IMR-90 (cell line): ENCODE data around the gene PODXL2. TPM values are rescaled to one million over a fixed set of nuclear protein-coding genes. Genes with fewer than 3 reads are reported as not detected.

Experiments used
- ATAC-seq: fragments of 200-7000 bp; cut with Tn5 transposase; 2 replicates; pipeline ENCODE4 v1.9.1; 2020; ENCODE audit warnings: low read depth, mild to moderate bottlenecking, moderate library complexity
- BruUV-seq: library from RNA; stranded (reverse); fragments of 400-500 nt; replicated peaks from 2 replicates; lab custom pipeline; 2021; lab: Mats Ljungman, UMichigan
- CTCF ChIA-PET: fragments of 300-600 bp; formaldehyde crosslinking; extraction: SDS; loops from one replicate; lab custom pipeline; 2021; ENCODE audit warnings: antibody characterized with exemption; lab: Yijun Ruan, JAX
- POLR2A ChIA-PET: fragments of 300-600 bp; sonication (Branson Sonifier 250); formaldehyde crosslinking; loops from one replicate; lab custom pipeline; 2022; ENCODE audit warnings: antibody characterized with exemption; ENCODE audit not compliant: unreplicated experiment; lab: Charles Lee
- DNase-seq: peaks from one replicate; pipeline ENCODE4 v3.0.0; 2013
- H2AFZ ChIP-seq: replicated peaks from 2 replicates; pipeline ENCODE3; 2013; ENCODE audit warnings: low read length, mild to moderate bottlenecking; ENCODE audit not compliant: poor library complexity
- H2AK5ac ChIP-seq: 2 replicates; pipeline ENCODE4 v1.6.1; 2013; ENCODE audit warnings: low read depth, low read length, inconsistent platforms
- H2AK9ac ChIP-seq: replicated peaks from 2 replicates; pipeline ENCODE3; 2013; ENCODE audit warnings: mild to moderate bottlenecking, low read depth, low read length, moderate library complexity; ENCODE audit not compliant: poor library complexity
- H2BK120ac ChIP-seq: 2 replicates; pipeline ENCODE4 v1.6.1; 2013; ENCODE audit warnings: low read depth, low read length, inconsistent platforms
- H2BK15ac ChIP-seq: 3 replicates; pipeline ENCODE4 v1.6.1; 2013; ENCODE audit warnings: low read depth, low read length, inconsistent platforms
- H2BK20ac ChIP-seq: 2 replicates; pipeline ENCODE4 v1.6.1; 2013; ENCODE audit warnings: low read depth, mild to moderate bottlenecking, inconsistent platforms, low read length, moderate library complexity
- H2BK5ac ChIP-seq: 2 replicates; pipeline ENCODE4 v1.6.1; 2013; ENCODE audit warnings: mild to moderate bottlenecking, low read depth, low read length, inconsistent platforms; ENCODE audit not compliant: poor library complexity, severe bottlenecking
- H3K14ac ChIP-seq: replicated peaks from 2 replicates; pipeline ENCODE4 v1.6.1; 2013; ENCODE audit warnings: low read depth, low read length, inconsistent platforms
- H3K18ac ChIP-seq: 2 replicates; pipeline ENCODE4 v1.6.1; 2013; ENCODE audit warnings: low read depth, low read length, control low read depth
- H3K23ac ChIP-seq: 2 replicates; pipeline ENCODE4 v1.6.1; 2013; ENCODE audit warnings: low read depth, low read length, inconsistent platforms
- H3K27ac ChIP-seq: 2 replicates; pipeline ENCODE4 v1.5.1; 2013; ENCODE audit warnings: mild to moderate bottlenecking, control low read depth, low read length; ENCODE audit not compliant: insufficient read depth
- H3K27me3 ChIP-seq: 2 replicates; pipeline ENCODE4 v1.6.1; 2013; ENCODE audit warnings: low read length; ENCODE audit not compliant: control insufficient read depth, insufficient read depth
- H3K36me3 ChIP-seq: 2 replicates; pipeline ENCODE4 v1.6.1; 2013; ENCODE audit warnings: low read length, mixed read lengths; ENCODE audit not compliant: control insufficient read depth, insufficient read depth
- H3K4ac ChIP-seq: 2 replicates; pipeline ENCODE4 v1.6.1; 2013; ENCODE audit warnings: low read depth, low read length, inconsistent platforms
- H3K4me1 ChIP-seq: 2 replicates; pipeline ENCODE4 v1.6.1; 2013; ENCODE audit warnings: low read length, mixed read lengths; ENCODE audit not compliant: control insufficient read depth, insufficient read depth
- H3K4me2 ChIP-seq: 2 replicates; pipeline ENCODE4 v1.6.1; 2013; ENCODE audit warnings: low read depth, mild to moderate bottlenecking, control low read depth, low read length, moderate library complexity
- H3K4me3 ChIP-seq: 2 replicates; pipeline ENCODE4 v1.5.1; 2013; ENCODE audit warnings: low read depth, mild to moderate bottlenecking, control low read depth, low read length, moderate library complexity; ENCODE audit not compliant: insufficient read depth
- H3K56ac ChIP-seq: 2 replicates; pipeline ENCODE4 v1.6.1; 2013; ENCODE audit warnings: low read length, inconsistent platforms; ENCODE audit not compliant: insufficient read depth; ENCODE audit errors: extremely low read depth
- H3K79me1 ChIP-seq, 2 experiments: 2 replicates each; pipeline ENCODE4 v1.6.1; 2013; ENCODE audit warnings: low read length in 2 of 2, inconsistent platforms in 1 of 2, low read depth in 1 of 2
- H3K9ac ChIP-seq: 2 replicates; pipeline ENCODE4 v1.6.1; 2013; ENCODE audit warnings: low read depth, low read length, control low read depth
- H3K9me1 ChIP-seq: 2 replicates; pipeline ENCODE4 v1.6.1; 2013; ENCODE audit warnings: low read length, inconsistent platforms; ENCODE audit not compliant: insufficient read depth
- H3K9me3 ChIP-seq: 2 replicates; pipeline ENCODE4 v1.6.1; 2013; ENCODE audit warnings: low read length; ENCODE audit not compliant: control insufficient read depth, insufficient read depth
- H4K20me1 ChIP-seq: 2 replicates; pipeline ENCODE4 v1.6.1; 2013; ENCODE audit warnings: low read length, inconsistent platforms; ENCODE audit not compliant: insufficient read depth
- H4K5ac ChIP-seq: 2 replicates; pipeline ENCODE4 v1.6.1; 2013; ENCODE audit warnings: mild to moderate bottlenecking, low read depth, low read length, control low read depth
- H4K8ac ChIP-seq, 2 experiments: 2 replicates each; pipeline ENCODE4 v1.6.1; 2013; ENCODE audit warnings: low read depth in 2 of 2, low read length in 2 of 2, control low read depth in 1 of 2, inconsistent platforms in 1 of 2
- H4K91ac ChIP-seq: 2 replicates; pipeline ENCODE4 v1.6.1; 2013; ENCODE audit warnings: low read depth, low read length, inconsistent platforms; ENCODE audit not compliant: insufficient read depth
- MAFK ChIP-seq: IDR thresholded peaks from 2 replicates; pipeline ENCODE4 v1.6.1; 2012; ENCODE audit warnings: low read depth, low read length, improper control_type of control experiment
- POLR2A ChIP-seq: IDR thresholded peaks from 2 replicates; pipeline ENCODE4 v1.6.1; 2012; ENCODE audit warnings: mild to moderate bottlenecking, low read depth, low read length
- RAD21 ChIP-seq: IDR thresholded peaks from 2 replicates; pipeline ENCODE4 v1.6.1; 2012; ENCODE audit warnings: low read length, improper control_type of control experiment
- RFX5 ChIP-seq: IDR thresholded peaks from 2 replicates; pipeline ENCODE4 v1.8.0; 2012; ENCODE audit warnings: low read depth, mild to moderate bottlenecking, low read length, moderate library complexity
- SMC3 ChIP-seq: fragments of 150-350 bp; IDR thresholded peaks from 2 replicates; pipeline ENCODE4 v1.6.1; 2016; ENCODE audit warnings: low read depth, mild to moderate bottlenecking, antibody characterized with exemption, low read length, moderate library complexity
- WGBS, 2 experiments: methylation state at CpG; one replicate each; pipeline versions ENCODE4 v1.1.5 to v1.1.7; 2013; ENCODE audit warnings: missing lambda C conversion rate in 2 of 2; ENCODE audit not compliant: insufficient read length in 1 of 2; ENCODE audit errors: extremely low coverage in 2 of 2; 5-methylcytosine and 5-hydroxymethylcytosine counted together
- dilution Hi-C: fragments of 300-500 bp; cut with HindIII; formaldehyde crosslinking; loops from one replicate; pipeline ENCODE4 v1.14.3; 2018; ENCODE audit warnings: low sequenced_read_pairs; ENCODE audit not compliant: unreplicated experiment
- in situ Hi-C: fragments of 300-500 bp; cut with MboI; formaldehyde crosslinking; loops from 3 replicates; pipeline ENCODE4 v1.14.3; 2019; ENCODE audit warnings: low sequenced_read_pairs, inconsistent platforms, mixed read lengths
- intact Hi-C: fragments of 100-400 bp; cut with micrococcal nuclease; formaldehyde crosslinking; loops from 2 replicates; pipeline ENCODE4 v1.10.0; 2022
- polyA plus RNA-seq, 3 experiments: library from polyadenylated mRNA; depleted of rRNA; stranded (reverse); fragments of >200 nt; gene quantifications; 2 replicates each; pipeline ENCODE4 v1.2.3, GENCODE V29; 2012; ENCODE audit warnings: low replicate concordance in 1 of 3
- total RNA-seq: library from RNA; depleted of rRNA; stranded (reverse); fragments of >200 nt; gene quantifications from 2 replicates; pipeline ENCODE4 v1.2.3, GENCODE V29; 2012
- TF ChIP-seq, protein P1 (sequence below): conservative IDR thresholded peaks from 2 replicates; pipeline ENCODE4 v1.5.1; 2012; ENCODE audit warnings: mild to moderate bottlenecking, low read depth, low read length, improper control_type of control experiment

PODXL2 gene
- total and polyA plus RNA-seq, 2 of the 4 experiments (the other 2 are of a cell fraction): 1.6 to 5.4 TPM

DNA sequence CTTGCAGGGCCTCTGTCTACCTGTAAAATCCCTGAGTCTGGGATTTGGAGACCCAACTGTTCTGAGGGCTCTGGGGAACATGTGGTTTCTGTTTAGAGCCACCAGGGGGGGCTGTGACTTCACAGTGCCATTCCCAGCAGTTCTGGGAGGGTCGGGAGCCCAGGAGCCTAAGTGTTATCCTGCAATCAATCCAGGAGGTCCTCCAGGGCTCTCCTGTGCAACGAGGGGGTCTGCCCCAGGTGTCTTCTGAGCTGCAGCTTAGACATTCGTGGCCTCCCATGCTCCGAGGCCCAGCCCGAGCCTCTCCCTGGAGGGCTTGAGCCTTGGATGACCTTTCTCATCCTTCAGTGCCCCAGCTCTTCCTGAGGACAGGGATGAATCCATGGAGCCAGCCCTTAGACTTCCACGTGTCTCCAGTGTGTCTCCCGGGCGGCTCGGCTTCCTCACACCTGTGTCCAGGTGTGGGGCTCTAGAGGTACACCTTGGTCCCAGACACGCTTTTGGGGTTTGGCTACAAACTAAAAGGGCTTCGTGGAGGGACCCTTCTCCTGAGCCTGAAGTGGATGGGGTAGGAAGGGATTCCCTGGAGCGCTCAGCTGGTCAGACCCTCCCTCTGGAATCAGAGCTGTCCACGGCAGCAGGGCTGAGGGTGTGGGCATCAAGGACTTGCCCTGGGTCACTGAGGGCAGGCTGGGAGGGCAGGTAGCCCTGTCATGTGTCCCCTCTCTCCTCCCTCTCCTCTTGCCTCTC, 23.4 kb downstream of the PODXL2 start:
- H3K9me1 ChIP-seq: no peaks in the 10 kb centered on the region; the same call in 1 of the 2 replicates
- dilution Hi-C loops (no loop called here), intact Hi-C loops (loop anchor here (1.0 to 5.0 kb wide), 5 partner anchors 38 to 480 kb away; partner anchors contain the start of gene SEC61A1), in situ Hi-C loops (loop anchor here (10.0 kb wide), 1 partner anchor 312 kb away; no protein-coding TSS in a partner anchor)
- peak overlapping the region; percentile 68 for H2AFZ ChIP-seq
- peaks cover 6% of the 10 kb centered on the region for H3K4me1 ChIP-seq
- no peaks in the 10 kb centered on the region; the same call in 1 of the 2 replicates for H4K20me1 ChIP-seq
- H3K18ac ChIP-seq: no peak overlapping the region
- no peak overlapping the region for H3K27ac ChIP-seq
- H3K9ac ChIP-seq: no peak overlapping the region
- H3K9me3 ChIP-seq: no peaks in the 10 kb centered on the region
- no peak overlapping the region for H3K4me3 ChIP-seq
- H3K4me2 ChIP-seq: no peak overlapping the region
- no peaks in the 10 kb centered on the region for H3K36me3 ChIP-seq
- H2AK9ac ChIP-seq: no peak overlapping the region
- no peak overlapping the region for H2BK15ac ChIP-seq
- TF ChIP-seq POLR2A (0 out of 2 replicates have a peak, but pooled peaks have one; percentile 36), RFX5 (no peak), RAD21 (peak; percentile 96), SMC3 (peak; percentile 95), MAFK (no peak)
- TF ChIP-seq, protein P1, sequence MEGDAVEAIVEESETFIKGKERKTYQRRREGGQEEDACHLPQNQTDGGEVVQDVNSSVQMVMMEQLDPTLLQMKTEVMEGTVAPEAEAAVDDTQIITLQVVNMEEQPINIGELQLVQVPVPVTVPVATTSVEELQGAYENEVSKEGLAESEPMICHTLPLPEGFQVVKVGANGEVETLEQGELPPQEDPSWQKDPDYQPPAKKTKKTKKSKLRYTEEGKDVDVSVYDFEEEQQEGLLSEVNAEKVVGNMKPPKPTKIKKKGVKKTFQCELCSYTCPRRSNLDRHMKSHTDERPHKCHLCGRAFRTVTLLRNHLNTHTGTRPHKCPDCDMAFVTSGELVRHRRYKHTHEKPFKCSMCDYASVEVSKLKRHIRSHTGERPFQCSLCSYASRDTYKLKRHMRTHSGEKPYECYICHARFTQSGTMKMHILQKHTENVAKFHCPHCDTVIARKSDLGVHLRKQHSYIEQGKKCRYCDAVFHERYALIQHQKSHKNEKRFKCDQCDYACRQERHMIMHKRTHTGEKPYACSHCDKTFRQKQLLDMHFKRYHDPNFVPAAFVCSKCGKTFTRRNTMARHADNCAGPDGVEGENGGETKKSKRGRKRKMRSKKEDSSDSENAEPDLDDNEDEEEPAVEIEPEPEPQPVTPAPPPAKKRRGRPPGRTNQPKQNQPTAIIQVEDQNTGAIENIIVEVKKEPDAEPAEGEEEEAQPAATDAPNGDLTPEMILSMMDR: peak; percentile 91
- no peak overlapping the region for H2BK20ac ChIP-seq
- no peak overlapping the region for H4K8ac ChIP-seq
- H2AK5ac ChIP-seq: peak overlapping the region; percentile 54; the same call in 1 of the 2 replicates
- ChIA-PET POLR2A (no interaction called here), CTCF (interaction anchor here (0.6 to 1.0 kb wide), 2 partner anchors 13 to 140 kb away, joined by 3 read pairs; no protein-coding TSS in a partner anchor)
- H2BK5ac ChIP-seq: no peak overlapping the region
- H3K79me1 ChIP-seq: no peaks in the 10 kb centered on the region
- peak; percentile 92 for ATAC-seq
- WGBS, 2 experiments: 43% methylated on average over 5 of the region's 13 CpGs; no CpG with 5 or more reads in 1 of the 2 experiments
- no peak overlapping the region for H3K56ac ChIP-seq
- H3K14ac ChIP-seq: no peak overlapping the region
- H3K27me3 ChIP-seq: peaks cover 8% of the 10 kb centered on the region
- no peak overlapping the region for H4K91ac ChIP-seq
- H3K4ac ChIP-seq: no peak overlapping the region
- no TSS peak for BruUV-seq
- H2BK120ac ChIP-seq: no peak overlapping the region
- no peak overlapping the region for H3K23ac ChIP-seq
- DNase-seq: peak; percentile 50
- no peak overlapping the region for H4K5ac ChIP-seq
